GM19193 (cell line): ENCODE results near the gene KIAA1755.

ENCODE experiments used
- POLR2A ChIP-seq: IDR thresholded peaks from 4 replicates; pipeline ENCODE4 v1.6.1; 2011; ENCODE audit not compliant: insufficient read depth, insufficient read length; ENCODE audit errors: extremely low read depth

Gene KIAA1755

DNA sequence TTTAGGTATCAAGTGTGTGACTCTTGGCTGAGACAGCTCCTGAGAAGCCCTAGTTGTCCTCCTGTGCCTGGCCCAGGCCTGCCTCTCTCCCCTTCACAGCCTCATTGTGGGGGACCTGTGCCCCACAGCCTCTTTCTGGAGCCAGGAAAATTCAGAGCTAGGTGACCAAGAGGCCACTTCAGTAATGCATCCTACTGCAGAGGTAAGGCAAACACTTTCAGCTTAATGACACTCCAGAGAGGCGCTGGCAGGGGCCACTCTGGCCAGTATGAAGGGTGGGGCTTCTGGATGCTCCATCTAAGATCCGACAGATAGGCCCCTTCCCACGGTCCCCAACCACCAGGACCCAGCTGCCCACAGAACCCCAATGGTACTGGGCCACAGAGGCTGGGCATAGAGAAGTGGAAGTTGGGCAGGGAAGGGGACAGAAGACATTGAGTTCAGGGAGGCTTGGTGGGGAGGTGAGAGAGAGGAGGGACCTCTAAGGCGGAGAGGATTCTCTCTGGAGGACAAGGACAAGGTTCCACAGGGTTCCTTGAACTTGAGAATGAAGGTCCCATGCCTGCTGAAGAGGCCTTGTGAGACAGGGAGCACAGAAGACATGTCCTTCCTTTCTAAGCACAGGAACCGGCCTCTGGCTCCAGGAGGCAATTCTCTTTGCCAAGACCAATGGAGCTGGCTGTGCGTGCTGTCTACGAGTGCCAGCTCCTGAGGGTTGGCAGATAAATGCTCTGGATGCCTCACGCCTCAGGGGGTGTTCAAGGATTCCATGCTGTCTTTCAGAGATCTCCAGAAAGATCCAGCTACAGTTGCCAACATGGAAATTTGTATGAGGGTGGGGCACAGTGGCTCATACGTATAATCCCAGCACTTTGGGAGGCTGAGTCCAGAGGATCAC, 49.1 kb downstream of the KIAA1755 start:
- no peak for TF ChIP-seq POLR2A

- no peak for TF ChIP-seq POLR2A
Measured at GRCh38 chr20:38210741-38211140, 49.8 kb downstream of the KIAA1755 start.

DNA sequence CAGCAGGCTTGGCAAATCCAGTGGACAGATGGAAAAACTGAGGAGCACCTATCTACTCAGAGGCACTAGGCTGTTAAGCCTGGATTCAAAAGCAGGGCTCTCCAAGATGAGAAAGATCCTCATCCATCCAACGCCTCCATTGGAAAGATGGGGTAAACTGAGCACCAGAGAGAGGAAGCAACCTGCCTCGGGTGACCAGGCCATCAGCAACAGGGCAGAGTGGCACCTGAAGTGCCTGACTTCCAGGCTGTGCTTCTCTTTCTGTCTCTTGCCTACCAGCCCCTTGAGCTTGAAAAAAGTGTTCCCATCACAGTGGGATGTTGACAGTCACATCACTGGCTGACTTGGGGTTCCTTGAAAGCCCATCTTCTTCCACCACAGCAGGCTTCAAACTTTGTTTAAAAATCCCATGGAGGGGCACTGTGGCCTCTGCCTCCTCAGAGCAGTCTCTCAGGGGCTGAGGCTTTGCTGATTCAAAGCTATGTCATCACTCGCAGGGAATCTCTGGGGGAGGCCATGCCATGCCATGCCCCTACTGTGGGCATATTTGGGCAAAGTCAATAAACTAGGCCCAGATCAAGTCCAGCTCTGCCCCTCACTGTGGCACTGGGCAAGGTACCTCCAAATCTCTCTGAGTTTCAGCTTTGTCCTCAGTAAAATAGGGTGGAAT, 50.7 kb downstream of the KIAA1755 start:
- no peak for TF ChIP-seq POLR2A

- no peak for TF ChIP-seq POLR2A
Measured at GRCh38 chr20:38209054-38209675, 51.4 kb downstream of the KIAA1755 start.

DNA sequence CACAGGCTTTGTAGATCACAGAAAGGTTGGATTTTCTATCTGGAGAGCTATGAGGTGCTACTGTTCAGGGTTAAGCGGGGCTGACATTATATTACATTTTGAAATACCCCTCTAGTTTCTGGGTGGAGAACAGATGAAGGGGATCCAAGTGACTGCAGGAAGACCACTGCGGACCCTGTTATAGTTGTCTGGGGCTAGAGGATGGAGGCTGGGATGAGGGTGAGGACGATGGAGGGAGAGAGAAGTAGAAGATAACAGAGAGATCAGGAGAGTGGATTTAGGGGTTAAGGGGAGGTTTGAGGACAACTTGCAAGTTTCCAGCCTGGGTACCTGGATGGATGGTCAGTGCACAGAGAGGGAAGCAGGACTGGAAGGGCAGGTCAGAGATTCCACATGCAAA, 52.0 kb downstream of the KIAA1755 start:
- no peak for TF ChIP-seq POLR2A

- no peak for TF ChIP-seq POLR2A
Measured at GRCh38 chr20:38208088-38208487, 52.4 kb downstream of the KIAA1755 start.

GRCh38 chr20:38207621-38208020, 52.9 kb downstream of the KIAA1755 start:
- TF ChIP-seq POLR2A, result no peak

GRCh38 chr20:38205001-38205400, 55.5 kb downstream of the KIAA1755 start:
- no peak for TF ChIP-seq POLR2A

GRCh38 chr20:38203981-38204357, 56.6 kb downstream of the KIAA1755 start:
- no peak for TF ChIP-seq POLR2A

DNA sequence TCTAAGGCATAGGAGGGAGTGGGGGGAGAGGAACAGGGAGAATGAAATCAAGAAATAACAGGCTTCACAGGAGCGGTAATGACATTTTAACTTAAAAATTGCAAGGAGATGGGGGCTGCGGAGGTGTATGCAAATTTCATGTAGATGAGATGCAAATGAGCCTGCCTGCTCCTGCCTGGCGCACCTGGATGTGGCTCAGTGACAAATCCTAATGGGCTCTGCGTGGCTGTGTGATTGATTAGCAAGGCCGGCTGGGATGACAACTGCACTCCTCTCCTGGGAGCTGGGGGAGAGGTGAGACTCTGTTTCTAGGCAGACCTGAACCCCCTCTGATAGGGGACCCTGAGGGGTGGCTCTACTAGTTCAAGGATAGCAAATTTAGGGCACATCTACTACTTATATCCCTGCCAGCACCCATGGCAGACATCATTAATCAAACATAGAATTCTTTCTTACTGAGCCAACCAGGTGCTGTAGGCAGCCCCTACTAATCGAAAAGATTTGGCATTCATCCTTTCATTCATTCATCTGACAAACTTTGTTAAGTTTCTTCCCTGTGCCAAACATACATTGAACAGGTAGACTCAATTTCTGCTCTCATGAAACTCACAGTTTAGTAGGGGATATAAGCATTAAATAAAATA, 57.1 kb downstream of the KIAA1755 start:
- TF ChIP-seq POLR2A, result no peak

- TF ChIP-seq POLR2A, result no peak
Measured at GRCh38 chr20:38202982-38203293, 57.6 kb downstream of the KIAA1755 start.

- TF ChIP-seq POLR2A, result no peak
Measured at GRCh38 chr20:38202153-38202981, 58.2 kb downstream of the KIAA1755 start.

DNA sequence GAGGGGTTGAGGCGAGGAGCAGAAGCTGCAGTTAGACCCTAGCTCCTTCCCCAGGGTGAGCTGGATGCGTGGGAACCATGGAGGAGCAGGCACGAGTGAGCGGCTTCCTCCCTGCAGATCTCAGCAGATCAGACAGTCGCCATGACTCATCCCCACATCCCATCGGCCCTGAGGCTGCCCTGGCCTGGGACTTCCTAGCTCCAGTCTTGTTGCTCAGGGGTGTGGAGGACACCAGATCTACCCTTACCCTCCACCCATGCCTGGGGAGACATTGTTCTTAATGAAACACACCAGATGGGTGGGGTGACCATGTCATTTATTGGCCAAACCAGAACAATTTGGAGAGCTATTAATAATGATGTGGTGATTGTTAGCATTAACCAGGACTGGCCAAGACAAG, 59.2 kb downstream of the KIAA1755 start:
- no peak for TF ChIP-seq POLR2A

DNA sequence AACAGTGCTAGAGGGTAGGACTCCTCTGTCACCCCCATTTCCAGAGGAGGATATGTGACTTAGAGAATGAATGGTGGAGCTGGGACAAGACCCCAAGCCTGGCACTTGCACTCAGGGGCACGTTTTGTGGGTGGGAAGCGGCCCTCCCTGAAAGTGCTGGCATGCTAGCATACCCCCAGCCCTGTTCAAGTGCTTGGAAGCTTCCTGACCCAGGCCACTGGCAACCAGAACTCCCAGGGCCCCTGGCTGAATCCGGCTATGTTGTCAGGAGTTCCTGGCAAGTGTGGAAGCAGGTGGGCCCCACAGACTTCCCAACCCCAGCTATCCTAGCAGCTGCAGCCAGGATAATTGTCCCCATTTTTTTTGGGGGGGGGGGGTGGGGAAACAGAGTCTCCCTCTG, 59.9 kb downstream of the KIAA1755 start:
- TF ChIP-seq POLR2A, result no peak
